ENCODE measurements around the gene PCID2. TPM values are rescaled to one million over a fixed set of nuclear protein-coding genes. Genes with fewer than 3 reads are reported as not detected.
A peak's percentile ranks its signal among the peaks of the same experiment; 100 is the strongest.

PCID2 gene
- total RNA-seq, 1 donor from 2014 or later: 47.9 TPM

DNA sequence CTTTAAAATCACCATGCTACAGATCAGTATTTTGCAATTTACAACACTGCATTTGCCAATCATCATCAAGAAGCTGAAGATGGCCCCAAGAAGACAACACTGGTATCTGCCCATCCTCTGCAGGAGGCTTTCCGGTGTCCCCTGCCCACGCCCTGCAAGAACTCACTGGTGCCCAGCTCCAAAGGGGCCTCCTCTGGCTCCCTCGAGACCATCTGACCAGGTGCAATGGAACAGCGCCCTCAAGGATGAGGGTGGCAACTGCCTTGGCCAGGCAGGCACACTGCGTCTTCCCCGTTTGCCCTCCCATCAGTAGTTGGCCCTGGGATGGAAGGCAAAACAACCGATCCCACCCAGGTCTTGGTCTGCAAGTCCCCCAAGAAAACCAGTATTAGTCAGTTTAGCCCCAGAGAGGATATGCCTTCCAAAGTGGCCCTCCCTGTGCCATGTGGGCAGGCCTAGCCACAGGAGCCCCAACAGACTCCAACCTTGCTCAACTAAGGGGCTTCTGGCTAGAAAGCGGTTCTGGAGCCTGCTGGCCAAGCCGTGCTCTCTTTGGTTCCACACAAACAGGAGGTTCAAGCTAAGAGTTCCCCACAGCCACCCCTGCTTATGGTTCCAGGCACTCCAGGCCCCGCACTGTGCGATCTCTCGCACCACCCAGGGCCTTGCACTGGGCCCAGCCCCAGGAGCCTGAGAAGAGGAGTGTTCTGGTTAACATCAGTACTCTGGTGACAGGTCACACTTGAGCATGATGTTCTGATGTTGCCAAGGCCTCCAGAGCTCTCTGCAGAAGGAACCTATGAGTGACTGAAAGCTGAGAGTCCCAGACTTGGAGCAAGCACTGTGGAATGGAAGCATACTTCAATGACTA lies 4.7 kb downstream of the PCID2 start:
- H3K4me1 Mint-ChIP-seq (ENCODE audit: unreplicated experiment): peaks cover 42% of the 10 kb centered on the region
- no peaks in the 10 kb centered on the region for H3K9me3 Mint-ChIP-seq (ENCODE audit: unreplicated experiment)
- peak; percentile 82 for DNase-seq (ENCODE audit: extremely low spot score, unreplicated experiment)
- H3K36me3 Mint-ChIP-seq (ENCODE audit: unreplicated experiment): peaks cover 10% of the 10 kb centered on the region
- no peak overlapping the region for H3K27ac Mint-ChIP-seq (ENCODE audit: unreplicated experiment)
- no peaks in the 10 kb centered on the region for H3K27me3 Mint-ChIP-seq (ENCODE audit: unreplicated experiment)
- H3K4me3 Mint-ChIP-seq (ENCODE audit: unreplicated experiment): no peak overlapping the region
- TF ChIP-seq, protein P1, sequence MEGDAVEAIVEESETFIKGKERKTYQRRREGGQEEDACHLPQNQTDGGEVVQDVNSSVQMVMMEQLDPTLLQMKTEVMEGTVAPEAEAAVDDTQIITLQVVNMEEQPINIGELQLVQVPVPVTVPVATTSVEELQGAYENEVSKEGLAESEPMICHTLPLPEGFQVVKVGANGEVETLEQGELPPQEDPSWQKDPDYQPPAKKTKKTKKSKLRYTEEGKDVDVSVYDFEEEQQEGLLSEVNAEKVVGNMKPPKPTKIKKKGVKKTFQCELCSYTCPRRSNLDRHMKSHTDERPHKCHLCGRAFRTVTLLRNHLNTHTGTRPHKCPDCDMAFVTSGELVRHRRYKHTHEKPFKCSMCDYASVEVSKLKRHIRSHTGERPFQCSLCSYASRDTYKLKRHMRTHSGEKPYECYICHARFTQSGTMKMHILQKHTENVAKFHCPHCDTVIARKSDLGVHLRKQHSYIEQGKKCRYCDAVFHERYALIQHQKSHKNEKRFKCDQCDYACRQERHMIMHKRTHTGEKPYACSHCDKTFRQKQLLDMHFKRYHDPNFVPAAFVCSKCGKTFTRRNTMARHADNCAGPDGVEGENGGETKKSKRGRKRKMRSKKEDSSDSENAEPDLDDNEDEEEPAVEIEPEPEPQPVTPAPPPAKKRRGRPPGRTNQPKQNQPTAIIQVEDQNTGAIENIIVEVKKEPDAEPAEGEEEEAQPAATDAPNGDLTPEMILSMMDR (IDR thresholded peaks at IDR 0.05): no peak

DNA sequence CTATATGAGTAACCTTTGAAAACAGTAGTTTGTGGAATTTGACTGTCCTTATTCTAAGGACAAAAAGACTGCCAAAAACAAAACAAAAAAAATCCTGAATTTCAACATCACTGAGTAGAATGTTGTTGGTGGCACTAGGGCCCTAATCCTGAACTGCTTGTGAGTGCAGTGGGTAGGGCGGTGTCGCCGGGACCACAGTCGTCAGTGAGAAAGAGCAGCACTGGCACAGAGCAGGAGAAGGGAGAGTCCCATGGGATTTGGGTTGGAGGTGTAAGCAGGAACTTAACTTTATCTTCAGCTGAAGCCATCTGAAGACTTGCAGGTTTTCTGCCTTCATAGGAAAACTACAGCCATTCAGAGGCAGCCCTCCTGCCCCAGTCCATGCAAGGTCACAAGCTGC lies 5.6 kb downstream of the PCID2 start:
- H3K4me1 Mint-ChIP-seq (ENCODE audit: unreplicated experiment): peaks cover 43% of the 10 kb centered on the region
- no peaks in the 10 kb centered on the region for H3K9me3 Mint-ChIP-seq (ENCODE audit: unreplicated experiment)
- peak overlapping the region; percentile 3 for H3K27ac Mint-ChIP-seq (ENCODE audit: unreplicated experiment)

DNA sequence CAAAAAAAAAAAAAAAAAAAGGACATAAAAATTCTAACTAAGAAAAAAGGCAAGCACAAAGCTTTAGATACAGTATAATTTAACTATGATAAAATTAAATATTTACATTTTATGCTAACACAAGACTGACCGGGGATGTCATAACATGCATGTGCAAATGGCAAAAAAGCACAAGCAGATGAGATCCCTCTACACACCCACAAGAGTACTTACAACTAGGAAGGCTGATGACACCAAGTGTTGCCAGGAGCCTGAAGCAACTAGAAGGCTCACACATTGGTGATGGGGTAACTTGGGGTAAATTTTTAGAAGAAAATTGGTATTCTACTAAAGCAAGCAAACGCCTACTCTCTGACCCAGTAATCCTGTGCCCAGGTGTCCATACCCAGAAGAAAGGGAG lies 6.7 kb downstream of the PCID2 start:
- Mint-ChIP-seq H3K27ac (ENCODE audit: unreplicated experiment) (no peak overlapping the region), H3K36me3 (ENCODE audit: unreplicated experiment) (peaks cover 20% of the 10 kb centered on the region), H3K9me3 (ENCODE audit: unreplicated experiment) (no peaks in the 10 kb centered on the region)

More for the DNA sequence above, 5.6 kb downstream of the PCID2 start:
- DNase-seq (ENCODE audit: extremely low spot score, unreplicated experiment): no peak
- TF ChIP-seq, protein P1 (IDR thresholded peaks at IDR 0.05): no peak
- no peak overlapping the region for H3K4me3 Mint-ChIP-seq (ENCODE audit: unreplicated experiment)
- H3K36me3 Mint-ChIP-seq (ENCODE audit: unreplicated experiment): peaks cover 12% of the 10 kb centered on the region
- no peaks in the 10 kb centered on the region for H3K27me3 Mint-ChIP-seq (ENCODE audit: unreplicated experiment)

DNA sequence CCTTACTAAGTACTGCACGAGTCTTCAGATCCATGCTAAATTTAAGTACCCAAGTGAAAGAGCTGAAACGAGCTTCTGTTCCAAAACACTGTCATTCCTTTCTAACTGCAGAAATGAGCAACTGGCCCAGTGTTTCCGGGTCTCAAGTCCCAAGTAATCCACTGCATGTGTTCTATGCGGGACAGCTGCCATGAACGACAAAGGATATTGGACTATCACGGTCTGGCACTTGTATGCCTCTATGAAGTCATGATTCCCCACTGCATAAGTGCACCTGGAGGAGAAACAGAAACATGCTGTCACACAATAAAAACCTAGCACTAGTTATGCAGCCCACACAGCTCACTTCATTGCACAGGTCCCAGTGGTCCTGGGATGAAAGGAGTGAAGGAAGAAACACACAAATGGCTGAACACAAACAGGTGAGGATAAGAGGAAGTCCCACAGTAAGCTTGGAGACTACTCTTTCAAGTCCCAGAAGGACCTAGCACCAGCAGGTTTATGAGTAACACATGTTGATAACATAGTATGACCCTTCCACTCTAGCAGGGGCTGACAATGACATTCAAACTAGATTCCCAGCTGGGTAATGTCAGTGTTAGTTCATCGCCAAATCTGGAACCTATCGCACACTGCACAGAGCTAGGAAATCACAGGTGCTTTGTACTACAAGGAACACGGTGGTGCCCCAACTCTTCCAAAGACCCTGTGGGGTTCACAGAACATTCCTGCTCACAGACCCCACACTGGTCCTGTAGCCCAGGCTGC lies 11.3 kb downstream of the PCID2 start:
- H3K4me3 Mint-ChIP-seq (ENCODE audit: unreplicated experiment): no peak overlapping the region
- H3K36me3 Mint-ChIP-seq (ENCODE audit: unreplicated experiment): peaks cover 40% of the 10 kb centered on the region
- H3K27me3 Mint-ChIP-seq (ENCODE audit: unreplicated experiment): no peaks in the 10 kb centered on the region

More for the DNA sequence above, 6.7 kb downstream of the PCID2 start:
- TF ChIP-seq, protein P1 (IDR thresholded peaks at IDR 0.05): no peak
- peaks cover 33% of the 10 kb centered on the region for H3K4me1 Mint-ChIP-seq (ENCODE audit: unreplicated experiment)
- no peak for DNase-seq (ENCODE audit: extremely low spot score, unreplicated experiment)
- H3K4me3 Mint-ChIP-seq (ENCODE audit: unreplicated experiment): no peak overlapping the region
- no peaks in the 10 kb centered on the region for H3K27me3 Mint-ChIP-seq (ENCODE audit: unreplicated experiment)

More for the DNA sequence above, 11.3 kb downstream of the PCID2 start:
- H3K4me1 Mint-ChIP-seq (ENCODE audit: unreplicated experiment): peaks cover 13% of the 10 kb centered on the region
- TF ChIP-seq, protein P1 (IDR thresholded peaks at IDR 0.05): no peak
- H3K27ac Mint-ChIP-seq (ENCODE audit: unreplicated experiment): no peak overlapping the region
- DNase-seq (ENCODE audit: extremely low spot score, unreplicated experiment): peak; percentile 32
- no peaks in the 10 kb centered on the region for H3K9me3 Mint-ChIP-seq (ENCODE audit: unreplicated experiment)

Measured in osteocyte (in vitro differentiated cells).